Coronary artery (tissue), 2 donors: ENCODE results near the gene ZNF618.
A peak's percentile ranks its signal among the peaks of the same experiment; 100 is the strongest.

Source experiments
- DNase-seq: peaks from one replicate; pipeline ENCODE4 v3.0.0-alpha.2; 2017; ENCODE audit warnings: low spot score
- H3K27ac ChIP-seq, 2 donors: fragments of 200-600 bp; sonication (generic); one replicate each; pipeline ENCODE4 v1.5.1; 2016 to 2019
- H3K4me3 ChIP-seq: fragments of 200-600 bp; sonication (generic); 2 replicates; pipeline ENCODE4 v1.5.1; 2016; ENCODE audit warnings: mild to moderate bottlenecking, moderate library complexity
- TF ChIP-seq, protein P1 (sequence below): fragments of 200-600 bp; sonication (generic); IDR thresholded peaks from one replicate; pipeline ENCODE4 v1.5.1; 2019; ENCODE audit warnings: antibody characterized with exemption

The ZNF618 gene

DNA sequence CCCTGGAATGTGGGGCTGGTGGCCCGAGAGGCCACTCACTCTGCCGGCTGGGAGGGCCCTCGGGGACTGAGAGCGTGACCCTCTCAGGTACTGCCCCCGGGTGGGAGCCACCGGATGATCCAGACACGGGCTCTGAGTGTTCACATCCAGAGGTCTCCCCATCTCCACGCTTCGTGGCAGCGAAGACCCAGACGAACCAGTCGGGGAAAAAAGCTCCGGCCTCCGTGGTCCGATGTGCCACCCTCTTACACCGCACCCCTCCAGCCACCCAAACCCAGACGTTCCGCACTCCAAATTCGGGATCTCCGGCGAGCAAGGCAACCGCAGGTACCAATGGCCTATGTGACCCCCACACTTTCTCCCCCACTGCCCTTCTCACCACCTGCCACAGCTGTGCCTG is 152.5 kb downstream of the ZNF618 start:
- TF ChIP-seq, protein P1, sequence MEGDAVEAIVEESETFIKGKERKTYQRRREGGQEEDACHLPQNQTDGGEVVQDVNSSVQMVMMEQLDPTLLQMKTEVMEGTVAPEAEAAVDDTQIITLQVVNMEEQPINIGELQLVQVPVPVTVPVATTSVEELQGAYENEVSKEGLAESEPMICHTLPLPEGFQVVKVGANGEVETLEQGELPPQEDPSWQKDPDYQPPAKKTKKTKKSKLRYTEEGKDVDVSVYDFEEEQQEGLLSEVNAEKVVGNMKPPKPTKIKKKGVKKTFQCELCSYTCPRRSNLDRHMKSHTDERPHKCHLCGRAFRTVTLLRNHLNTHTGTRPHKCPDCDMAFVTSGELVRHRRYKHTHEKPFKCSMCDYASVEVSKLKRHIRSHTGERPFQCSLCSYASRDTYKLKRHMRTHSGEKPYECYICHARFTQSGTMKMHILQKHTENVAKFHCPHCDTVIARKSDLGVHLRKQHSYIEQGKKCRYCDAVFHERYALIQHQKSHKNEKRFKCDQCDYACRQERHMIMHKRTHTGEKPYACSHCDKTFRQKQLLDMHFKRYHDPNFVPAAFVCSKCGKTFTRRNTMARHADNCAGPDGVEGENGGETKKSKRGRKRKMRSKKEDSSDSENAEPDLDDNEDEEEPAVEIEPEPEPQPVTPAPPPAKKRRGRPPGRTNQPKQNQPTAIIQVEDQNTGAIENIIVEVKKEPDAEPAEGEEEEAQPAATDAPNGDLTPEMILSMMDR, result no peak
- H3K27ac ChIP-seq, result no peak overlapping the region
- peak; percentile 45 for DNase-seq
- H3K4me3 ChIP-seq, result no peak overlapping the region

- no peak overlapping the region for H3K4me3 ChIP-seq
- DNase-seq, result peak; percentile 31
- TF ChIP-seq, protein P1, result no peak
- no peak overlapping the region for H3K27ac ChIP-seq
These were observed 153.4 kb downstream of the ZNF618 start for GRCh38 chr9:114029311-114030170.

DNA sequence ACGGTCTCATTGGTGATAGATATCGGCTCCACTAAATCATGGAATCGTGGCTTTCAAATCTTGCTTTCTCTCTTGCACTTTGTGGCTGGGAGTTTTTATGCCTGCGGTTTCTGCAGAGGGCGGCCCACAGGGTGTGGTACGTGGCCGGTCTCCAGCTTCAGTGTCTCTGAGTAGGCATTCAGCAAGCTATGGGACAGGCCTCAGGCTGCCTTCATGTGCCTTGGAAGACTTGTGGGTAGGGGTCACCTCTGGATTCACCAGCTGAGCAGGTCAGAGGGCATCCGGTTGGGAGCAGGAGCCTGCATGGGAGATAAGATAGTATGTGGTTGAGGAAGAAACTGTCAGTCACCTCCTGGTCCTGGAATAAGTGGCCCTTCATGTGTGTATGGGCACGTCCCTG is 154.3 kb downstream of the ZNF618 start:
- DNase-seq, result no peak
- Histone ChIP-seq H3K4me3 (no peak overlapping the region), H3K27ac (no peak overlapping the region)
- TF ChIP-seq, protein P1, result no peak

GRCh38 chr9:114031037-114031630 is 155.0 kb downstream of the ZNF618 start:
- TF ChIP-seq, protein P1, result no peak
- peak; percentile 28 for DNase-seq
- Histone ChIP-seq H3K4me3 (no peak overlapping the region), H3K27ac (no peak overlapping the region)

DNA sequence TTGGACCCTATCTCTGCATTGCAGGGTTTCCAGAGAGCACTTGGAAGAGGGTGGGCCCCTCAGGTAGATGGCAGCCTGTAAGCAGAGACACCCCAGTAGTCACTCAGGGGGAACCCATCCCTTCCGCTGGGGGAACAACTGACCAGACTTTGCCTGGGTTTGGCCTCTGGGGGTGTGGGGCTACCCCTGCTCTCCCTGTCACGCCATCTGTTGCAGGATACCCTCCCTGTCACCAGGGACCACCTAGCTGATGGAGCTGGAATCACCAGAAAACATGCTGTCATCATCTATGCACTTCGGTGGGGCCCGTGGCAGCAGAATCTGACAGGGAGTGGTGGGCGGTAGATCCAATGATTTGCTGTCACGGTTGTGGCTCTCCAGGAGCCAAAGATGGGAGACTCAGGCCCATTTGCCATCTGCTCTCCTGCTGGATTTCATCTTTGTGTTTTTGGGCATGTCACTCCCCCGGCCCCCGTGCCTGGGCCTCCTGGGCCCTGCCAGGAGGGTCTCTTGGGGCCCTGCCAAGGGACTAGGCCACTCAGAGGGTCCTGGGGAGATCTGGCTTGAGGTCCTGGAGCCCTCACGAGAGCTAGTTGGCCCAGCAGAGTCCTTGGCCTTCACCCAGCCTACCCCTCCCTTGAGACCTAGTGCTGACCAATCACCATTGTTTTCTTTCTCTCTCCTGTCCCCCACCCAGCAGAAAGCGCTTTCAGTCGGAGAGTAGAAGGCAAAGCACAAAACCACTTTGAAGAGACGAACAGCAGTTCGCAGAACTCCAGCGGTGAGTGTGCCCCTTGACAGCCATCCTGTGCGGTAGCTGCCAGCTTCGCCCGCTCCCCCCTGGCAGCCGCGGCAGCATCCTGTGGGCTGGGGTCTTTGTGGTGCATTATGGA is 156.1 kb downstream of the ZNF618 start:
- TF ChIP-seq, protein P1, result no peak
- Histone ChIP-seq H3K4me3 (no peak overlapping the region), H3K27ac (no peak overlapping the region)
- DNase-seq, result peak; percentile 56

GRCh38 chr9:114033397-114034103 is 157.4 kb downstream of the ZNF618 start:
- TF ChIP-seq, protein P1, result peak; percentile 39
- peak; percentile 59 for DNase-seq
- H3K27ac ChIP-seq, result no peak overlapping the region
- no peak overlapping the region for H3K4me3 ChIP-seq
